Coronary artery (tissue), 2 donors: ENCODE results near the gene DNAJC8.

ENCODE experiments used
- DNase-seq: peaks from one replicate; pipeline ENCODE4 v3.0.0-alpha.2; 2017; ENCODE audit warnings: low spot score
- H3K27ac ChIP-seq, 2 donors: fragments of 200-600 bp; sonication (generic); one replicate each; pipeline ENCODE4 v1.5.1; 2016 to 2019
- H3K4me3 ChIP-seq: fragments of 200-600 bp; sonication (generic); 2 replicates; pipeline ENCODE4 v1.5.1; 2016; ENCODE audit warnings: mild to moderate bottlenecking, moderate library complexity
- CTCF ChIP-seq: fragments of 200-600 bp; sonication (generic); IDR thresholded peaks from one replicate; pipeline ENCODE4 v1.5.1; 2019; ENCODE audit warnings: antibody characterized with exemption

Gene DNAJC8

GRCh38 chr1:28232558-28233263 lies at the start of gene DNAJC8:
DNAJC8 (minus strand) TSS chr1:28233029; CDS start chr1:28232998, 31 bp downstream.
- H3K4me3 ChIP-seq = peak within 1 kb of the TSS; percentile 97
- no peak for TF ChIP-seq CTCF
- DNase-seq = peak; percentile 94
- peak within 1 kb of the TSS; percentile 81 to 91 for H3K27ac ChIP-seq

GRCh38 chr1:28281608-28282425 lies 49.0 kb upstream of the DNAJC8 start:
- Histone ChIP-seq H3K4me3 (no peak overlapping the region), H3K27ac (peak overlapping the region in 1 of 2 donors; percentile 48)
- no peak for DNase-seq
- TF ChIP-seq CTCF = no peak

- no peak for TF ChIP-seq CTCF
- DNase-seq = no peak
- Histone ChIP-seq H3K27ac (peak overlapping the region in 1 of 2 donors; percentile 64), H3K4me3 (no peak overlapping the region)
Observed at GRCh38 chr1:28280977-28281381, 48.1 kb upstream of the DNAJC8 start.

DNA sequence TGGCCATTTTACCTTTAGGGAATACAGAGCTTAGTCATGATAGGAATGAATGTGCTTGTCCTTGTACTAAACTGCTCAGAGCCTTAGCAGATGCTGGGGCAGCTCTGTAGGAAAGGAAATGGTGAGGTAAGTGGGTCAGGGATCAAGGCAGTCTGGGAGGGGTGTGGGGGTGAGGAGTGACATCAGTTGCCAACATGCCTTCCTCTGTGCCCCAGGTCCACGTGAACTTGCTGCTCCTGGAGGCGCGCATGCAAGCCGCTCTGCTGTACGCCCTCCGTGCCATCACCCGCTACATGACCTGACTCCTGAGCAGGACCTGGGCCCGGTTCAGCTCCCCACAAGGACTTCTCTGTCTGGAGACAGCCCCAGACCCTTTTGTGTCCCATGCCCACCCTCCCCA lies 47.7 kb upstream of the DNAJC8 start:
- peak overlapping the region in 1 of 2 donors; percentile 64 for H3K27ac ChIP-seq
- no peak for DNase-seq
- no peak for TF ChIP-seq CTCF
- no peak overlapping the region for H3K4me3 ChIP-seq

GRCh38 chr1:28279721-28280120 lies 46.9 kb upstream of the DNAJC8 start:
- TF ChIP-seq CTCF = no peak
- H3K27ac ChIP-seq = no peak overlapping the region
- no peak overlapping the region for H3K4me3 ChIP-seq
- DNase-seq = no peak

- no peak for DNase-seq
- H3K27ac ChIP-seq = no peak overlapping the region
- H3K4me3 ChIP-seq = no peak overlapping the region
- TF ChIP-seq CTCF = no peak
Observed at GRCh38 chr1:28278763-28279162, 45.9 kb upstream of the DNAJC8 start.
